Measurements from ENCODE around the gene DPF3. TPM values are rescaled to one million over a fixed set of nuclear protein-coding genes. Genes with fewer than 3 reads are reported as not detected.

Gene DPF3
- total RNA-seq, 5 donors from 2014 or later (not counting 1 experiment from before 2014, with no cell fraction given) = 0.33 to 0.86 (median 0.54) TPM

DNA sequence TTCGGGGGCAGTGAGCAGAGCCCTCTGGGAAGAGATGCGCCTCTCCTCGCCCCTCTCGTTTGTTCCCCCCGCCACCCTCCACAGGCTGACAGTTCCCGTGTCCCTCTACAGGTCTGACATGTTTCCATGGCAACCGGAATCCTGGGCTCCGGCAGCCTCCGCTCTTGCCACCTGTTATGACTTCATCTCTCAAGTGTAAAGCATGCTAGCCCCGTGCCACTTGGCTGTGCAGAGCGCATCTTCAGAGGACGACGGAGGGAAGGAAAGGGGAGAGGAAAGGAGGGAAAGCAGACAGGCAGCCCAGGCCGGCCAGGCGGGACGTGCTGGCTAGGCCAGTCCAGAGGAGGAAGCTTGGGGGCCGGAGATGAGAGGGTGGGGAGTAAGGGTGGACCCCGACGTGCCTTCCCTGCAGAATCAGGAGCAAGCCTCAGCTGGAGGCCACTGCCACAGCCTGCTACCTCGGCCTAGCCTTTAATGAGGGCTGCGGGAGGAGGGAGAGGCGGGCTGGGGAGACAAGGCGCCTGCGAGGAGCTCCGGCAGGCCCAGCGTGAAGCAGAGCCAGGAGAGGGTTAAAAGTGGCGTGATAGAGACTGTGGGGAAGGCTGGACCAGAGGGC is 214.3 kb downstream of the DPF3 start:
- no peaks in the 10 kb centered on the region for H3K9me3 ChIP-seq
- ChIA-PET POLR2A (no interaction called here), CTCF (no interaction called here)
- no peaks in the 10 kb centered on the region for H3K36me3 ChIP-seq (ENCODE audit: control insufficient read depth in 2 of 2, extremely low read depth in 1 of 2, insufficient read depth in 1 of 2, low read length in 1 of 2)
- no peak overlapping the region for H3K4me3 Mint-ChIP-seq
- peaks cover 0 to 12% of the 10 kb centered on the region in 2 experiments for H3K27me3 ChIP-seq (replicated peaks in 1 of 2; ENCODE audit: control insufficient read depth in 2 of 2, extremely low read depth in 1 of 2, insufficient read depth in 2 of 2, low read length in 1 of 2)
- no peaks in the 10 kb centered on the region for H3K36me3 Mint-ChIP-seq
- no peak overlapping the region for H3K4me3 ChIP-seq (ENCODE audit: control insufficient read depth in 1 of 2, extremely low read depth in 1 of 2, low read length in 1 of 2)
- peaks cover 0 to 5% (median 2%) of the 10 kb centered on the region in 3 donors for H3K9me3 Mint-ChIP-seq
- WGBS (ENCODE audit: insufficient coverage) = 88% methylated on average over 22 of the region's 27 CpGs
- no peak overlapping the region for H3K27ac ChIP-seq (ENCODE audit: low read length)
- no peak overlapping the region for H3K27ac Mint-ChIP-seq
- no peaks in the 10 kb centered on the region for H3K27me3 Mint-ChIP-seq
- H3K4me1 Mint-ChIP-seq = peaks cover 0 to 2% (median 0%) of the 10 kb centered on the region in 3 donors
- H3K4me1 ChIP-seq (ENCODE audit: control insufficient read depth in 1 of 2, extremely low read depth in 1 of 2, insufficient read depth in 2 of 2, low read length in 2 of 2) = no peaks in the 10 kb centered on the region
- DNase-seq (no peak), ATAC-seq (replicated peaks in 1 of 4) (no peak)

DNA sequence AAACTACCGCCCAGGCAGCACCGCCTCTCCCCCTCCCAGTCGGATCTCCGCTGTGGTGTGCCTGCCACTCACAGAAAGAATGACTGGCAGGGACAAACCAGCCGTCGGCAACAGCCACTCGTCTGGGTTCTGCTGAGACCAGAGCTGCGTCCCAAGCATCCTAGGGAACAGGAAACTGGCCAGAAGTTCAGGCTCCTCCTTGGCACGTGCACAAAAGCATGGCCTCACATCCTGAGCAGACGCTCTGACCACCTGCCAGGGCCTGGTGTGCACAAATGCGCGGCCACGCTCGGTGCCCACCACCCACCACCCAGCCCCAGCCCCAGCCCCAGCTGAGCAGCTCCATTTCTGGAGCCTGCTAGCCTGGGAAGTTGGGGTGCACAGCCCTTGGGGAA is 214.8 kb downstream of the DPF3 start:
- Histone ChIP-seq H3K36me3 (ENCODE audit: control insufficient read depth in 2 of 2, extremely low read depth in 1 of 2, insufficient read depth in 1 of 2, low read length in 1 of 2) (no peaks in the 10 kb centered on the region), H3K27ac (ENCODE audit: low read length) (no peak overlapping the region), H3K9me3 (no peaks in the 10 kb centered on the region), H3K4me1 (ENCODE audit: control insufficient read depth in 1 of 2, extremely low read depth in 1 of 2, insufficient read depth in 2 of 2, low read length in 2 of 2) (no peaks in the 10 kb centered on the region), H3K27me3 (replicated peaks in 1 of 2; ENCODE audit: control insufficient read depth in 2 of 2, extremely low read depth in 1 of 2, insufficient read depth in 2 of 2, low read length in 1 of 2) (peaks cover 0 to 12% of the 10 kb centered on the region in 2 experiments), H3K4me3 (ENCODE audit: control insufficient read depth in 1 of 2, extremely low read depth in 1 of 2, low read length in 1 of 2) (no peak overlapping the region)
- H3K4me1 Mint-ChIP-seq = peaks cover 0 to 2% (median 0%) of the 10 kb centered on the region in 3 donors
- H3K4me3 Mint-ChIP-seq = no peak overlapping the region
- 89% methylated on average over 13 of the region's 14 CpGs for WGBS (ENCODE audit: insufficient coverage)
- DNase-seq = no peak
- ATAC-seq (replicated peaks in 1 of 4) = no peak
- no peak overlapping the region for H3K27ac Mint-ChIP-seq
- H3K9me3 Mint-ChIP-seq = peaks cover 0 to 2% (median under 1%) of the 10 kb centered on the region in 3 donors
- no peaks in the 10 kb centered on the region for H3K27me3 Mint-ChIP-seq
- H3K36me3 Mint-ChIP-seq = no peaks in the 10 kb centered on the region
- ChIA-PET CTCF (no interaction called here), POLR2A (no interaction called here)

DNA sequence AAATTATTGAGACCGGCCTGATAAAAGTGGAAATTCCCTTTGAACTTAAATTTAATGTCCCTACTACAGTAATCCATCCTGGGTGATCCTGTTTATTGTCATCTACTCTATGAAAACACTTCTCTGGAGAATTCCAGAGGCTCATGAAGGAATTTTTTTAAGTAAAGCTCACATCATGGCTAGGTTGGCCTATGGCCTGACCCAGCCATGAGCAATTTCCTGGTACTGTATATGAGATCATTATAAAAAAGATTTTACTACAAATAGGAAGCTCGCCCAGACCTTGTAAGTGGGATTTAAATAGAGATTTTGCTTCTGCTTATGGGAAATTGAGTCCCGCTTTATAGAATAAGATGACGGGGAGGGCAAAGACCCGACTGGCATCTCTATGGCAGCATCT is 215.5 kb downstream of the DPF3 start:
- CTCF ChIA-PET = no interaction called here

DNA sequence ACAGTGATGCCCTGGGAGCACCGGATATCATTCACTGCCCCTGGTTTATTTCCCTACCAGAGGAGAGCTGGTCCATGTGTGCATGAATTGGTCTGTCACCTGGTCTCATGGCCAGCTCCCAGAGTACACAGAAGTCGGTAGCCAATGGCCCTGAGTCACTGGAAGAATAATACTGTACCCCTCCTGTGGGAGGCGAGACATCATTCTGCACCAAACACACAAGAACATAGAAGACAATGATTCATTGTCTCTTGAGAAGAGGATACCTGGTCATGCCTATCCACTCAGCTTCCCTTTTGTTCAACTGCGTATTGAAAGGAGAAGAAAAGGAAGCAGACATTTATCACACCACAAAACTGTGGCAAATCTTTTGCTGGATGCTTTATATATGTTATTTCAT is 216.2 kb downstream of the DPF3 start:
- WGBS (ENCODE audit: insufficient coverage) = 100% methylated on average over 2 of the region's 4 CpGs
- H3K4me1 Mint-ChIP-seq = peaks cover 0 to 2% (median 0%) of the 10 kb centered on the region in 3 donors
- H3K27me3 Mint-ChIP-seq = no peaks in the 10 kb centered on the region
- no peaks in the 10 kb centered on the region for H3K9me3 ChIP-seq
- peaks cover 0 to 2% (median 0%) of the 10 kb centered on the region in 3 donors for H3K9me3 Mint-ChIP-seq
- H3K4me3 Mint-ChIP-seq = no peak overlapping the region
- CTCF ChIA-PET = no interaction called here
- H3K27me3 ChIP-seq (replicated peaks in 1 of 2; ENCODE audit: control insufficient read depth in 2 of 2, extremely low read depth in 1 of 2, insufficient read depth in 2 of 2, low read length in 1 of 2) = peaks cover 0 to 12% of the 10 kb centered on the region in 2 experiments
- ATAC-seq (replicated peaks in 1 of 4) (no peak), DNase-seq (no peak)
- POLR2A ChIA-PET = no interaction called here
- no peaks in the 10 kb centered on the region for H3K36me3 Mint-ChIP-seq
- no peak overlapping the region for H3K27ac ChIP-seq (ENCODE audit: low read length)
- H3K36me3 ChIP-seq (ENCODE audit: control insufficient read depth in 2 of 2, extremely low read depth in 1 of 2, insufficient read depth in 1 of 2, low read length in 1 of 2) = no peaks in the 10 kb centered on the region
- no peak overlapping the region for H3K4me3 ChIP-seq (ENCODE audit: control insufficient read depth in 1 of 2, extremely low read depth in 1 of 2, low read length in 1 of 2)
- no peak overlapping the region for H3K27ac Mint-ChIP-seq
- H3K4me1 ChIP-seq (ENCODE audit: control insufficient read depth in 1 of 2, extremely low read depth in 1 of 2, insufficient read depth in 2 of 2, low read length in 2 of 2) = no peaks in the 10 kb centered on the region

More for the DNA sequence above, 215.5 kb downstream of the DPF3 start:
- Mint-ChIP-seq H3K27ac (no peak overlapping the region), H3K27me3 (no peaks in the 10 kb centered on the region), H3K36me3 (no peaks in the 10 kb centered on the region), H3K9me3 (peaks cover 0 to 2% (median 0%) of the 10 kb centered on the region in 3 donors), H3K4me3 (no peak overlapping the region), H3K4me1 (peaks cover 0 to 2% (median 0%) of the 10 kb centered on the region in 3 donors)
- no peaks in the 10 kb centered on the region for H3K4me1 ChIP-seq (ENCODE audit: control insufficient read depth in 1 of 2, extremely low read depth in 1 of 2, insufficient read depth in 2 of 2, low read length in 2 of 2)
- H3K27ac ChIP-seq (ENCODE audit: low read length) = no peak overlapping the region
- POLR2A ChIA-PET = no interaction called here
- DNase-seq = no peak
- H3K36me3 ChIP-seq (ENCODE audit: control insufficient read depth in 2 of 2, extremely low read depth in 1 of 2, insufficient read depth in 1 of 2, low read length in 1 of 2) = no peaks in the 10 kb centered on the region
- WGBS (ENCODE audit: insufficient coverage) = 87% methylated on average over 3 of the region's 5 CpGs
- no peak for ATAC-seq (replicated peaks in 1 of 4)
- H3K27me3 ChIP-seq (replicated peaks in 1 of 2; ENCODE audit: control insufficient read depth in 2 of 2, extremely low read depth in 1 of 2, insufficient read depth in 2 of 2, low read length in 1 of 2) = peaks cover 0 to 12% of the 10 kb centered on the region in 2 experiments
- no peaks in the 10 kb centered on the region for H3K9me3 ChIP-seq
- no peak overlapping the region for H3K4me3 ChIP-seq (ENCODE audit: control insufficient read depth in 1 of 2, extremely low read depth in 1 of 2, low read length in 1 of 2)

DNA sequence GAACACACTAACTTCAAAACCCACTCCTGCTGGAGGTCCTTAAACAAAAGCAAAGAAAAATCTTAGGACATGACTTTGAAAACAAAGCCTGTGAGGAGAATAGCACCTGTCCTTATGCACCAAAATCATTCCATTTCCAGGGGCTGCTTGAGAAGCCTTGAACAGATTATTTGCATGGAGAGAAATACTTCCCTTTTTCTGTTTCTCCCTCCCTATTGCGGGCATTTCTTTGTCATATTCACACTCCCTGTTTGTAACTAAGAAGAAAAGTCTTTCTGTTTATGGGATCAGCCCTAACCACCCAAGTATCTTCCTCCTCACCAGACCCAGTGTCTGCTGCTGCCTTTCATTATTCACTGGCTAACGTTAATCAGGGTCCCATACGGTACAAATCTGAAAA is 218.8 kb downstream of the DPF3 start:
- CTCF ChIA-PET = no interaction called here
- no peaks in the 10 kb centered on the region for H3K36me3 ChIP-seq (ENCODE audit: control insufficient read depth in 2 of 2, extremely low read depth in 1 of 2, insufficient read depth in 1 of 2, low read length in 1 of 2)
- no peak for ATAC-seq (replicated peaks in 1 of 4)
- Mint-ChIP-seq H3K27ac (no peak overlapping the region), H3K9me3 (peaks cover 0 to 2% (median 0%) of the 10 kb centered on the region in 3 donors), H3K4me3 (no peak overlapping the region), H3K36me3 (peaks cover 3% of the 10 kb centered on the region), H3K27me3 (peaks cover 5 to 6% of the 10 kb centered on the region in 2 donors), H3K4me1 (peaks cover 0 to 5% (median 0%) of the 10 kb centered on the region in 3 donors)
- peaks cover 0 to 14% of the 10 kb centered on the region in 2 experiments for H3K27me3 ChIP-seq (replicated peaks in 1 of 2; ENCODE audit: control insufficient read depth in 2 of 2, extremely low read depth in 1 of 2, insufficient read depth in 2 of 2, low read length in 1 of 2)
- DNase-seq = no peak
- no peaks in the 10 kb centered on the region for H3K9me3 ChIP-seq
- no peak overlapping the region for H3K27ac ChIP-seq (ENCODE audit: low read length)
- H3K4me1 ChIP-seq (ENCODE audit: control insufficient read depth in 1 of 2, extremely low read depth in 1 of 2, insufficient read depth in 2 of 2, low read length in 2 of 2) = peaks cover 0 to 2% of the 10 kb centered on the region in 2 experiments
- 22% methylated on average over 2 of the region's 3 CpGs for WGBS (ENCODE audit: insufficient coverage)
- no peak overlapping the region for H3K4me3 ChIP-seq (ENCODE audit: control insufficient read depth in 1 of 2, extremely low read depth in 1 of 2, low read length in 1 of 2)
- POLR2A ChIA-PET = no interaction called here

DNA sequence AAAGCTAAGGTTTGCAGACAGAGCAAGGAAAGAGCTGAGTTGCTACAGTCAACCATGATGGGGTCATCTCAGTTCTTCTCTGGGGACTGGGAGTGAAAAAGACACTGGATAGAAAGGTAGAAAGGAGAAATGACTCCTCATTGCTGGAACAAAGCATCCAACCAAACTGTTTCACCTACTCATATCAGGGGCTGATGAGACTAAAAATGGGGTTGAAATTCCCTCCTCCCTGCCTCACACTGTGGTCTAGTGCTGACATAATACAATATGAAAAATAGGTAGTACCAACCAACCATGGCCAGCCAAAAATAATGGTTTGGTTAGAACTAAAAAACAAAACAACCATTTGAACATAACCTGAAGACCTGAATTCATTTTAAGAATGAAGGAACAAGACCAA is 220.7 kb downstream of the DPF3 start:
- Histone ChIP-seq H3K27me3 (replicated peaks in 1 of 2; ENCODE audit: control insufficient read depth in 2 of 2, extremely low read depth in 1 of 2, insufficient read depth in 2 of 2, low read length in 1 of 2) (peaks cover 0 to 14% of the 10 kb centered on the region in 2 experiments), H3K9me3 (no peaks in the 10 kb centered on the region), H3K27ac (ENCODE audit: low read length) (no peak overlapping the region), H3K36me3 (ENCODE audit: control insufficient read depth in 2 of 2, extremely low read depth in 1 of 2, insufficient read depth in 1 of 2, low read length in 1 of 2) (no peaks in the 10 kb centered on the region), H3K4me3 (ENCODE audit: control insufficient read depth in 1 of 2, extremely low read depth in 1 of 2, low read length in 1 of 2) (no peak overlapping the region), H3K4me1 (ENCODE audit: control insufficient read depth in 1 of 2, extremely low read depth in 1 of 2, insufficient read depth in 2 of 2, low read length in 2 of 2) (peaks cover 0 to 2% of the 10 kb centered on the region in 2 experiments)
- Mint-ChIP-seq H3K36me3 (peaks cover 9% of the 10 kb centered on the region), H3K27ac (no peak overlapping the region), H3K9me3 (peaks cover 0 to 2% (median 0%) of the 10 kb centered on the region in 3 donors), H3K4me3 (no peak overlapping the region), H3K27me3 (peaks cover 12% of the 10 kb centered on the region in 2 donors), H3K4me1 (peaks cover 0 to 5% (median 0%) of the 10 kb centered on the region in 3 donors)
- ChIA-PET CTCF (no interaction called here), POLR2A (no interaction called here)
- DNase-seq (no peak), ATAC-seq (replicated peaks in 1 of 4) (no peak)

All from T-cell (primary cell).